ENCODE measurements around the gene KNG1.
A peak's percentile ranks its signal among the peaks of the same experiment; 100 is the strongest.

Gene KNG1

DNA sequence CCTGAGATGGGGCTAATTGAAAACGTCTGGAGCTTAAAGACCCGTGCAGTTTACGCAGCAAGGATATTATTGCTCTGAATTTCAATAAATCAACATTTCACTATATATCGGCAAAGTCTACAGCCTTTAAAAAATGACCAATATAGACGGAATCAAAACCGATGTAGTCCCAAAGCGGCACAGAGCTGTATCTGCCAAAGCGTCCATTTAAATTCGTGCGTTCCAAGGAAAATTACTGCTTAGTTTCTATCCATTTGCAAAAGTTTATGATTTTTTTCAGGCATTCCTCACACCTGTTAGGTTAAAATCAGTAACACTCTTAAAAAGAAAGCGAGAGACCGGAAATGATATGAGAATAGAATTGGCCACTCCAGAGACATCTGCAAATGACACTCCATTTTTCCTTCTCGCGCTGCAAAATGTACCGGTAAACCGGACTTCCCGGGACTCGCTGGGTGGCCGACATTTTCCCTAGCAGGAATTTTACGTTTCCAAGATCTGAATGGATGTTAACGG is 65.4 kb downstream of the KNG1 start:
- no peak for DNase-seq

DNA sequence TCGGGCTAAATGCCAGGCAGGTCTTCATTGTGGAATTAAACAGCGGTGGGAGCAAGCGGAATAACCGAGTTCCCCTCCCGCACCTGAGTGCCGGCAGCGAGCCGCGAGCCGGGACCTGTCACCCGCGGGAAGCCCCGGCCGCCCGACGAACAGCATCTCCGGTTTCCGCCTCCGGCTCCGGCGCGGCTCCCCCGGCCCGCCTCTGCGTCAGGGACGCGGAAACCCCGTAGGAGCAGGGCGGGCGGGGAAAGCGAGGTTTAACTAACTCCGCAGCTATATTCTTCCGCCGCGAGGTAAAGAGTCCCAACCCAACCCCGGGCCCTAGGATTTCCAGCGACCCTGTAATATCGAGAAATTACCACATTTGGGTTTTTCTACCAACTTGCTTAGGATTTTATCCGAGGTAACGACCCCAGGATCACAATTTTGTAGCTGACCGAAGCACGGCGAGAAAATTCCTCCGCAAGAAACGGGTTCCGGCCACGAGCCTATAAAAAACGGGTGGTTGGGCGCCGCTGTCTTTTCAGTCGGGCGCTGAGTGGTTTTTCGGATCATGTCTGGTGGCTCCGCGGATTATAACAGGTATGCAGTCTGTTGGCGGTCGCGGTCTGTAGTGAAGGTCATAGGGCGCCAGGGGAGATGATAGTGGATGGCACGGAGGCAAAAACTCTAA is 66.0 kb downstream of the KNG1 start, which contains the start of gene EIF4A2:
Gene EIF4A2 (plus strand): TSS at position 520 of the 673 bp plus-strand sequence. CDS start 34 bp downstream, at position 554.
- peak; percentile 93 for DNase-seq

DNA sequence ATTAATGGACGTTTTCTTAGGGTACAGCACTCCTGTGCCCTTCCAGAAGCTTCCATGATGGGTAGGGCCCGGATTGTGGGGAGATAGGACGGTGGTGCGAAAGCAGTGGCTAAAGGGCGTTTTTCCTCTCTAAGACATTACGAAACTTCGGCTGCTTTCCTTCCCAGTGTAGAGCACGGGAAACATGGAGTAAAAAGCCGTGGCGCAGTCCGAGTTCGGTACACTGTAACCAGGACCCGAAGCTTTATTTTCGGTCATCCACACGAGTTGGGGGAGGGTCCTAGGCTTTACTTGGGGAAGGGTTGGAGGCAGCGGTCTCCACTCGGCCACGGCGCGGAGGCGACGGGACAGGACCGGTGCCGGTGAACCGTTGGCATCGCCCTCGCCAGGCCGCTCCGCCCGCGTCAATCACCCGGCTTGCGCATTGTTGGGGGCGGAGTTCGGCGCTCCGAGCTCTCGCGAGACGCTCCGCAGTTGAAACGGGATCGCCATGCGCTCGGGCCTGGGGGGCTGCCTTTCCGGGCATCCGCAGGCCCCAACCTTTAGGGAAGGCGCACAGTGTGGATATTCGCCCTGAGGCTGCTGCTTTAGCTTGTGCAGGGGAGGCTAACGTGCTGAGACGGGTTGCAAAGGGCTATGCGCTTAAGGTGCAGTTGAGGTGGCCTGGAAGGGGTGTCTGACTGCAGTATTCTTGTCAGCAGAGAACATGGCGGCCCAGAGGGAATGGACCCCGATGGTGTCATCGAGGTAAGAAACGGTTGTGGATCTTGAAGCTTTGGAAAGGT is 66.8 kb downstream of the KNG1 start:
- DNase-seq = peak; percentile 84

DNA sequence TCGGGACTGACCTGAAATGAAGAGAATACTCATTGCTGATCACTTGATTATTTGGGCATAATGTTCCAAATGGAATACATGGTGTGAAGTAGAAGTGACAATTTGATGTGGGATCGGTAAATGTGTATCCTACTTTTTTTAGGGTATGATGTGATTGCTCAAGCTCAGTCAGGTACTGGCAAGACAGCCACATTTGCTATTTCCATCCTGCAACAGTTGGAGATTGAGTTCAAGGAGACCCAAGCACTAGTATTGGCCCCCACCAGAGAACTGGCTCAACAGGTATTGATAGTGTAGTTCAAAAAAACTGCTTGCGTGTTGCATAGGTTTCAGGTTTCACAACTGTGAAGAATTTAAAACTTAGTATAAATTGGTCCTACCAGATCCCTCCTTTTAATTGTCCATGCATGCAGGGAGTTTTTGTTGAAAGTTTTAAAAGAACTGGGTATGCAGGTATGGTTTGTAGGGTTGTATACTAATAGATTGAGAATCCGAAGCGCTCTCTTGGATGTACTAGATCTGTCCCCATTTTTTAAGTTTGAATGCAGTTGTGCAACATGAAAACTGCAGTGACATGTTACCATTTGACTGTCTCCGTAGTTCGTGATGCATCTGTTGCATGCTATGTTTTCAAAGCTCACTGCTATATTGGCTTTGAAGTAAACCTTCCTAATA is 67.8 kb downstream of the KNG1 start:
- DNase-seq = no peak

DNA sequence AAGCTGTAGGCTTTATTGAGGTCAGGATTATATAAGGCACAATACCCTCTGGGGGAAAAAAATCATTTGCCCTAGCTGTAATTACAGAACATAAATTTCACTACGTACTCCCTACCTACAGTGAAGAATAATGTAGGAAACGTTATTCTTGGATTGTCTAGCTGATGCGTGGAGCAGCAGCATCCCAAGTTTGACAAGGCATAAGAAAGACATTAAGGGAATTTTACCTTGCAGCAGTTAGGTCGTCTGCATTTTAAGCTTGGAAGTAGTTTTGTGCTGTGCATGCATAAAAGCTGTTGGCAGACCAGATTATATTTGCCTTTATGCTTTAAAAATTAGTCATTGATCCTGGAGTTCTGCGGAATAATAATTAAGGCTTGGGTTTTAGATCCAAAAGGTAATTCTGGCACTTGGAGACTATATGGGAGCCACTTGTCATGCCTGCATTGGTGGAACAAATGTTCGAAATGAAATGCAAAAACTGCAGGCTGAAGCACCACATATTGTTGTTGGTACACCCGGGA is 68.4 kb downstream of the KNG1 start:
- DNase-seq = no peak

DNA sequence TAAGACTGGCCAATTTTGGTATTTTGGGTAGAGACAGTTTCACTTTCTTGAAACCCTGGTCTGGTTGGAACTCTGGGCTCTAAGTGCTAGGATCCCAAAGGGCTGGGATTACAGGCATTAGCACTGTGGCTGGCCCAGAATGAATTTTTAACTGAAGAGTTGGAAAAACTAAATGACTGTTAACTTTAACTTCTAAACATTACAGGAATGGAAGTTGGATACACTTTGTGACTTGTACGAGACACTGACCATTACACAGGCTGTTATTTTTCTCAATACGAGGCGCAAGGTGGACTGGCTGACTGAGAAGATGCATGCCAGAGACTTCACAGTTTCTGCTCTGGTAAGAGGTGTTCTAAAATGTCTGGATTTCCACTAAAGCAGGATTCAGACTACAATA is 69.8 kb downstream of the KNG1 start:
- no peak for DNase-seq

DNA sequence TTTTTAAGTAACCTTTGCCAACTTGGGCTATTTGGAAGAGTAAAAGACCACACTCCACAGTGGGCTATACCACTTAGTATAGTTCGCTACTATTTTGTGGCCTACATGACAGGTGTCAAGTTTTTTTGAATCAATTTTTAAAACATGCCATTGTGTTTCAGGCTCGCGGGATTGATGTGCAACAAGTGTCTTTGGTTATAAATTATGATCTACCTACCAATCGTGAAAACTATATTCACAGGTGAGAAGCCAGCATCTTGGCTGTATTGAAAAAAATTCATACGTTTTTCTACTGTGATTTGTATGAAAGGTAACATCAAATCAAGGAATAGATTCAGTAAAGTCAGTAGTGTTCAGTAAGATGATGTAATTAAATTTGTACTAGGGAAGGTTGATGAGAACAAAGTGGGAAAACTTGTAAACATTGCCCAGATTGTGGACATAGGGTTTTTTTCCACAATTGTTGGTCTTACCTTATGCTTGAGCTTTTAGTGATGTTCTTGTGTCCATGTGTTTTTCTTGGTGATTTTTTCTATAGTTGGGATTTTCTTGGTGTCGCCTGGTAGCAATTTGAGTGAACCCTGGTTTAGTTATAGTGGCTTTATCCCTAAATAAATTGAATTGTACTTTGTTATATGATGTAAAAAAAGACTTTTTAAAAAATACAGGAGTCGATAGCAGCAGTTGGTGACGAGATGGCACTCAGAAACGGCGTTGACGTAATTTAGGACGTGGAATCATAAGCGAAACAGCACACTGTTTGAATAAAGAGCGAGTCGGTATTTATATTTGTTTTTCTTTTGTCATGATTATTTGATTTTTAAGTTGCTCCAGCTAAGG is 70.7 kb downstream of the KNG1 start:
- no peak for DNase-seq

DNA sequence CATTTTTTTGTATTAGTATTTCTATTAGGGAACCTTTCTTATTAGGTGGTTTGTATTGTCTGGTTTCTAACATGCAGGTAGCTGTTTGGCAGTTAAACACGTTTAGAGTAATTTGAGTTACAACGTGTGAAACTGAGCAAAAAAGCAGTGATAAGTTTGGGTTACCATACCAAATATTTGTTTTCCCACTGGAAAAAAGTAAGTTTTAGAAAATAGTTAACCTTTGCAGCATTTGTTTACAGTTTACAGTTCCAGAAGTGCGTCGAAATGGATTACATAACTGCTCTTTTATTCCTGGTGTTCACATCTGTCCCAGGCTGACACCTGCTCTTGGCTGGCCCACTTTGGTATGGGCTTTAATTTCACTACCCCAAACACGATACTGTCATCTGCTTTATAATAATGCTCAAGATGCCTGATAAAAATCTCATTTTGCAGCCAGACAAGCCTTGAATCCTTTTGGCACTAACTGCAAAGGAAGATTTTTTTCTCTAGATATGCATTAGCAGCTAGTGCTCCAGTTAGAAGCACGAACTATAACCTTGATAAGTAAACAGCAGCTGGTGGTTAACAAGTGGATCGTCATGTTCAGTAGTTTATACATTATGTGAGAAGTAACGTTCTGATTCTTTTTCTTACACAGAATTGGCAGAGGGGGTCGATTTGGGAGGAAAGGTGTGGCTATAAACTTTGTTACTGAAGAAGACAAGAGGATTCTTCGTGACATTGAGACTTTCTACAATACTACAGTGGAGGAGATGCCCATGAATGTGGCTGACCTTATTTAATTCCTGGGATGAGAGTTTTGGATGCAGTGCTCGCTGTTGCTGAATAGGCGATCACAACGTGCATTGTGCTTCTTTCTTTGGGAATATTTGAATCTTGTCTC is 71.6 kb downstream of the KNG1 start:
- no peak for DNase-seq

DNA sequence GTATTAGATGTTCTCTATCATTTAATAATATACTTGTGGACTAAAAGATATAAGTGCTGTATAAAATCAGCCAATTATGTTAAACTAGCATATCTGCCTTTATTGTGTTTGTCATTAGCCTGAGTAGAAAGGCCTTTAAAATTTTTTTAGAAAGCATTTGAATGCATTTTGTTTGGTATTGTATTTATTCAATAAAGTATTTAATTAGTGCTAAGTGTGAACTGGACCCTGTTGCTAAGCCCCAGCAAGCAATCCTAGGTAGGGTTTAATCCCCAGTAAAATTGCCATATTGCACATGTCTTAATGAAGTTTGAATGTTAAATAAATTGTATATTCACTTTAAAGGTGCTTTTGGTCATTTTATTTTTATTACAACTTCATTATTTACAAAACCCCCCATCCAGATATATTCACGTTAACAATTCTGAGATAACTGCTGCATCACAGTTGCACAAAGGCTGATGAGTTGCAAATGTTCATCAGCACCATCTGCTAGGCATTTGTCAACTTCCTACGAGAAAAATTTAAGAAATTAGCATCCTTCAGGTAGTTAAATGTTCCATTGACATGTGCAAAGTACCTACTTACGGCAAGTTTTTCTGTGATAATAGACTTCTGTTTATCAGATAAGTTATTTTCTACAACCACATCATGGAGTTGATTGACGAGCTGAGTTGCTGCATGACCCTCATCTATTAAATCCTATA is 72.5 kb downstream of the KNG1 start:
- DNase-seq = no peak

DNA sequence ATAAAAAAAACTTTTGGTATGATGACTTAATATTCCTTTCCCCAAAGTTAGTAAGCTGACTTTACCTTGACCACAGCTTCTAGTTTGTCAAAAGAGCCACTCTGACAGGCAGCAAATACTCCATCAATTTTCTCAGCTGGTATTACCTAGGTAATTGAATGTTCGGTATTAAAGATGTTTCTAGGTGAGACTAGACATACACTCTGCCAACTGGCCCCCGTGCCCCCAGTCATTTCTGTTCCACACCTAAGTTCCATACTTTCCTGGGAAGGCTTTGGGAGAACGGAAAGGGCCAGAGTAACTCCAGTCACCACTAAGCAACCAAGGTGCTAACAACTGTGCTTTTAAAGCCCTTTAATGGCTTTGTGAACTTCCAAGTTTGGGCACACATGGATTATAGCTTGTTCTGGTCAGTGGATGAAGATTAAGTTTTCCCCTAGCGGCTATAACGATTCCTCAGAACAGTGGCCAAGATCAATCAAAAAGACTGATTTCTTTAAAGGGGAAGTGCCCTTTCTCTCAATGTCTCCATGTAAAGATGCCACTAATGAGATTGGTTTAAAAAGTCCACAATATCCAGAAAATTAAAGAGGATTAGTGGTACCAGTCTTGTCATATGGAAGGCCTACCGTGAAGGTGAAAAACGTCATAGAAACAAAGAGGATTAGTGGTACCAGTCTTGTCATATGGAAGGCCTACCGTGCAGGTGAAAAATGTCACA is 73.3 kb downstream of the KNG1 start:
- no peak for DNase-seq

All from CD4-positive, alpha-beta T cell treated with Interleukin-12 subunit alpha and Interleukin-12 subunit beta, for 1 hour (primary cell).